IPS-NIHi7 (cell line): ENCODE measurements around the gene PTS.

Experiments
- DNase-seq: peaks from one replicate; pipeline ENCODE4 v3.0.0; 2012; ENCODE audit warnings: mixed read lengths; ENCODE audit errors: extremely low spot score

Gene PTS

GRCh38 chr11:112221274-112221835 lies 4.9 kb upstream of the PTS start:
- no peak for DNase-seq

DNA sequence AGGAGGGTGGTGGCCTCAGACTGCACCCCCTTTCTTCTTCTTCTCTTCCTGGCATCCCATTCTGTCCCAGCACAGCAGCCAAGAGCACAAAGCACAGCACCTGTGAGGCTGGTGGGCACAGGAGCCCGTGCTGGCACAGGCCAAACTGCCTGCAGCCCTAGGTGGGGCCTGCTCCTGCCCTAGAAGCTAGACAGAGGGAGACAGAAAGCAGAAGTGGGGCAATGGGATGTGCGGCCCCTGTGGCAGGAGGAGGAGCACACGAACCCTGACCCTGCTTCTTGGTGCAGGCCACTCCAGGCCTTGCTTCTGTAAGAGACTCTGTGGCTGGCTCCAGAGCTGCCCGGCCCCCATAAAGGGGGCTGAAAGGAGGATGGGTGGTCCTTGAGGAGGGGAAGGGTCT lies 3.9 kb upstream of the PTS start:
- no peak for DNase-seq

- DNase-seq, result no peak
Observed at GRCh38 chr11:112223121-112223520, 3.1 kb upstream of the PTS start.

GRCh38 chr11:112223754-112224532 lies 2.3 kb upstream of the PTS start:
- no peak for DNase-seq

DNA sequence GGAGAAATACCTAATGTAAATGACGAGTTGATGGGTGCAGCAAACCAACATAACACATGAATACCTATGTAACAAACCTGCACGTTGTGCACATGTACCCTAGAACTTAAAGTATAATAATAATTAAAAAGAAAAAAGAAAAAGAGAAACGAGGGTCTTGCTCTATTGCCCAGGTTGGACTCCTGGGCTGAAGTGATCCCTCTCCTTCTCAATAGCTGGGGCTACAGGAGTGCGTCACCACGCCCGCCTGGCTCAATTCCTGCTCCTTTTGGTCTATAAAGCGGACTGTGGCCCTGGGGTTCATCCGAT lies 521 bp upstream of the PTS start:
- DNase-seq, result no peak

DNA sequence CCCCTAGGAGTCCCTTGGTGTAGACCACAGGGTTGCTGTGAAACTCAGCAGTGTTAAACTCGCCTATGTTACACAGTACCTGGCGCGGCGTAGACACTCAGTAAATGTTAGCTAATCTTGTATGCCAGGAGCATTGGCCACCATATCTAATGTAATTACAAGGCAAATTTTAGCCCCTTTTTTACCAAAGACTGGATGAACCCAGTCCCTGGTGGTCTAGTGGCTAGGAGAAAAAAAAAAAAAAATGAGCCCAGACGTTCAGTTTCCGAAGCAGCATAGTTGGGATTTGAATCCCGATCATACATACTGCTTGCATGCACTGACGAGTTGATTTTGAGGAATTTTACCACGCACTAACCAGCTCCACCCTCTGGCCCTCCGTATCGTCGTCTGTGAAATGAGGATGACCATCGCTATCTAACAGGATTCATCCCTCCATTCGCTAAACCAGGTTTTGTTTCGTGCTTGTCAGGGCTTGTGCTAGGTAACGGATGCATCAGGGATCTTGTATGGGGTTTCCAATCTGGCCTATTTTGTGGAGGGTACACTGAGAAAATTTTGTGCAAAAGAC lies 688 bp downstream of the PTS start:
- peak; percentile 21 for DNase-seq

GRCh38 chr11:112227471-112227870 lies 1.2 kb downstream of the PTS start:
- no peak for DNase-seq

DNA sequence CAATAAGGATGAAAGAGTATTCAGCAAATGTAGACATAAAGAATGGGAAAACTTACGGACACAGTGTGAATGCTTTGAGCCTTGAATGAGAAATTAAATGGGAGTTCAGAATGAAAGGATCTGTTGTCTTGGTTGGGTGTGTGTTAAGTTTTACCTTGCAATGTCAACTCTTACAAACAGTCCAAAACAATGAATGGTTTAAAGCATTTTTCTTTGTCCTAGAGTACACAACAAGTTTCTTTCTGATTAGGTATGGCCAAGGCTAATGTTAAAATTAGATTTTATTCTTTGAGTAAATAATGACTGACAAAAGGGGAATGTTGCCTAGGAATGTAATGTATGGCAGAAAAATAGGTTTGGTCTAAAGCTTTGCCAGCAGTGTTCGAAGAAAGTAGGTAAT lies 2.5 kb downstream of the PTS start:
- no peak for DNase-seq

DNA sequence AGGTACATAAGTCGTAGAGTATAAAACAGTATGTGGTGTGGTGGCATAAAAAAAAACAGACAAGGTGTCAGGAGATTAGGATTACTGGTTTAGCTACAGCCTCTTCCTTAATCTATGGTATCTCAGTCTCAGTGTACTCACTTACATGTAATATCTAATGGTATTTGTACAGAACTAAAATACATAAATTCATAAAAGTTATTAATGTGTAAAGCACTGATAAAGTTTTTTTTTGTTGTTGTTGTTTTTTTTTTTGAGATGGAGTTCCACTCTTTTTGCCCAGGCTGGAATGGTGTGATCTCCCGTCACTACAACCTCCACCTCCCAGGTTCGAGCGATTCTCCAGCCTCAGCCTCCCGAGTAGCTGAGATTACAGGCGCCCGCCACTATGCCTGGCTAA lies 2.9 kb downstream of the PTS start:
- DNase-seq, result no peak

DNA sequence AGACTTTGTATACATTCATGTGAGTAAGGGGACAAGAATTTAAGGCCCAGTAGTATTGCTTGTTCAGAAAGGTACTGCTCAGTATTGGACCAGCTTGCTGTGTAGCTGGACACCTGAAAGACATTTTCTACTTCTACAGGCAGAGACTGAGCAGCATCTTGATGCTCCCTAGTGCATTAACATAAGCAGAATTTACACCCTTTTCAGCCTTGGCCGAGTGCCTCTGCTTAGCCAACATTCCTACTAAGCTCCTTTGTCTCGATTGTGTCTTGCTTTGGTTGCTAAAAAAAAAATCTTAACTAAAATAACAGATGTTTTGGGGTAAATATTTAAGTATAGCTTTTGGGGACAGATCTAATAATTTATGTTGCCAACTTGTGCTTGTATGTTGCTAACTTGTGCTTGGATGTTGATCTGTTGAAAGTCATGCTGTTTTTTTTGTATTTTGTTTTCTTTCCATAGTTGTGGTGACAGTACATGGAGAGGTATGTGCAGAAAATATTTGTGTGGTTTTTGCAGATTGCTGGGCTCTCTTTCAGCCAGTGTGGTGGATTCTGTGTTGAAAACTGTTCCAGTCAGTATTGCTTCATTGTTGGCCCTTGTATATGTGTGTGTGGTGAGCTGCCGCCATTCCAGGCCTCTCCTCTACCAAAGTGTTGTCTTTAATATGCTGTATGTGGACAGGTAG lies 3.7 kb downstream of the PTS start:
- DNase-seq, result no peak

DNA sequence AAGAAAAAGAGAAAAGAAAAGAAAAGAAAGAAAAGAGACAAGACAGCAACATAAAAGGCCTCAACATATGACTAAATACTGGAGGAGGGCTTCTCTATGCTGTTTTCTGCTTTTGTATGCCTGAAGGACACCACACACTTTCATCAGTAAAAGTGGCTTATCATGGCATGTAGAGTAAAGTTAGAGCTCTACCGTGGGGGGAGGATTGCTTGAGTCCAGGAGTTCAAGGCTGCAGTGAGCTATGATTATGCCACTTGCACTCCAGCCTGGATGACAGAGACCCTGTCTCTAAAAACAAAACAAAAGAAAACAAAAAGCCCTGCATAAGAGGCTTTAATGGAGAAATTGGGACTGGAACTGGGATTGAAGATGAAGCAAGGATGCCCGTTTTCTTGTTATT lies 5.7 kb downstream of the PTS start:
- no peak for DNase-seq

DNA sequence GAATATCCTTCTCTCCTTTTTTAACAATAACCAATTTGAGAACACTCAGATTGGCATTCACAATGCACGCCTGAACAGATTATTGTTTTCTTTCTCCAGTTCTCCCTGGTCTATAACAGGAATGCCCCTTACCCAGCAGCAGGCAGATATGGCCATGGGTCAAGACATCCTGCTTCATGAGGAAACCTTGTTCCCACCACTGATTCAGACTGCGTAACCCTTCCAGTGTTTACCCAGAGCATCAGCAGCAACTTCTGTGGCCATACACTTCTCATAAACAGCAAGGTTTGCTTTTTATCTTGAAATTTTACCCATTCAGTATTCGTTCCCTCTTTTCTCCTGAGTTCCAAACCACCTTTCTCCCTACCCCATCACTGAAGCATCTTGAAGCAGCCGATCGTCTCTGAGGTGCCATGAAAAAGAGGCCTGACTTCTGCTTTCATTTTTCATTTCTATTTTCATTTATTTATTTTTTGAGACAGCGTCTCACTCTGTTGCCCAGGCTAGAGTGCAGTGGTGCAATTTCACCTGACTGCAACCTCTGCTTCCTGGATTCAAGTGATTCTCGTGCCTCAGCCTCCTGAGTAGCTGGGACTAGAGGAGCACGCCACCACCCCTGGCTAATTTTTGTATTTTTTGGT lies 9.6 kb downstream of the PTS start:
- no peak for DNase-seq

DNA sequence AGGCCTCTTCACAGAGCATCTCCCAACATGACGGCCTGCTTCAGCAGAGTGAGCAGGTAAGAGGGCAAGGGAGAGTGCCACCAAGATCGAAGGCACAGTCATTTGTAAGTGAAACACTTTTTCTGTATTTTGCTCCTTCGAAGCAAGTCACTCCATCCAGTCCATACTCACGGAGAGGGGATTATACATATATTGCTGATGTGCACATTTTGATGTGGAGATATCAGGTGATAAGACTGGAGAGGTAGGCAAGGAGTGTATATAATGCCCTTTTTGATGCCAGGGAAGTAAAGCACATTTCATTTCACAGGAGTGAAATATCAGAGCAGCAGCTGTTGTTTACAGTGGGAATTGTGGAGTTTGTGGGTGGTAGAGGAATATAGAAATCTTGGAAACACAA lies 11.2 kb downstream of the PTS start:
- DNase-seq, result no peak

- DNase-seq, result no peak
Observed at GRCh38 chr11:112238041-112238440, 11.8 kb downstream of the PTS start.

DNA sequence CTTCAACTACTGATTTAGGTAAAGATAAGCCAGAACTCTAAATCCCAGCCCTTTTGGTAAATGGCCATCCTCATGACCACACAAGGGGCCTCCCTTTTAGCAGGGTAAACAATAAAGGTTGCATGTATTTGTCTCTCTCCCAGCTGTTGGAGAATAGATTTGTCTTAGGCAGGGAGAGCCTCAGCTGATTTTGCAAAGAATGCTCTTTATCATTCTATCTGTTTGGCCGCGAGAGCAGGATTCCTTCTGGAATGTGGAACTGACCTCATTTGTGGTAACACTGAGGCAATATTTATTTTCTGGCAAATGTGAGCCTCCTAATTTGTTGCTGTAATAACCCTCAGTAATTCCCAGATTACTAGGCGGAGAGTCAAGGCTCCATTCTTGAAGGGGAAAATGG lies 15.3 kb downstream of the PTS start:
- no peak for DNase-seq

DNA sequence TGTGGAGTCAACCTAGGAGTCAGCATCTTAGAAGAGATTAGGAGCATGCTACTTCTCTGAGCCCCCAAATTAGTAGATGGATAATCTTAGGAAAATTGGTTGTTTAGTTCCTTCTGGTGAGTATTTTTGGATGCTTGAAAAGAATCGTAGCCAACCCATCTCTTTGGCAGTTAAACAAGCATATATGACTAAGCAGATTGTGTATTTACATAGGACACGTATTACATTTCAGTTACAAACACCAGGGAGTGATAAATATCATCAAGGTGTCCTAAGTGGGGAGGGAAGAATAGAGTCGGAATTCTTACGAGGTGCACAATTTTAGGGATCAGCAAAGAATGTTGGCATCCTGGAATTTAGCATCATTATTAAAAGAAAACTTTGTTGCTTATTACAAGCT lies 21.0 kb downstream of the PTS start:
- no peak for DNase-seq

DNA sequence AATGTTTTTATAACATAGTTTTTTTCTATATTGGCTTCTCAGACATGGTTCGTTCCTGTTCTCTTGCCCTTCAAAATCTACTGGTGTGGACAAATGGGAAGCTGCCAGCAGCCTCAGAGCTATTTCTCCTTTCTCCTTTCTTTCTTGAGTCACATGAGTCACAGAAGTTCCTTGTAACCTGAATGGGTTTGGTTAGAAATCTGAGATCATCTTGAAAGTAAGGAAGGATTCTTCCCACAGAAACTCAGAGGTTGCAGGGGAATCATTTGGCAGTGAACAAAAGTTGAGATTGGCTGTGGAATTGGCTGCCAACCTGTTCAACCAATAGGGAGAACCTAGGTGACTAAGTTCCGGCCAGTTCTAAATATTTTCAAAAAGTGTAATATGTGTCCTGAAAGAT lies 22.0 kb downstream of the PTS start:
- no peak for DNase-seq

GRCh38 chr11:112249871-112250610 lies 23.8 kb downstream of the PTS start:
- DNase-seq, result no peak

DNA sequence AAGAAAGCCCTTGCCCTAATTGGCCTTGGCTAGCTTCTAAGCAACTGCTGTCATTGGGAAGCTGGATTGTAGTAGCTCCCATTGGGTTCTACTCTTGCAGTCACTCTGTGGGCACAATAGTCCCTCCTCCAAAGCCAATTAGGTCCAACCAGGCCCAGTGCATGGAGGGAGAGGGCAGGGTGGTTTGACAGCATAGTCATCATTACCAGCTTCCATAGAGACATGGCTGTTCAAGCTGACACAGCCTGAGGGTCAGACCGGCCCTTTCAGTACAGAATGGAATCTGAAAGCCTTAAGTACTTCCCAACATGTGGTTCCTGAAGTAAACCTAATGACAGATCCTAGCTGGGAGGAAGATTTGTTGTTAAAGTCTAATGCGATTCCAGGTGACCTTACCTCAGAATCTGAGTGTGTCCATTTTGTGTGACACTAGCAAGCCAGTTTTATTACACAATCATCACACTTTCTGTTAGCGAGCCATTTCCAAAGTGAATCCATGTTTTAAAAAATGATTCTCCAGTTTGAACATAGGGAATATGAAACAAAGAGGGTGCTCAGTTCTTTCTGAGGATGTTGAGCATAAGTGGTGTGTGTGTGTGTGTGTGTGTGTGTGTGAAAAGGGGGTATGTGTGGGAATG lies 27.5 kb downstream of the PTS start:
- no peak for DNase-seq

GRCh38 chr11:112255067-112255720 lies 29.0 kb downstream of the PTS start:
- no peak for DNase-seq

DNA sequence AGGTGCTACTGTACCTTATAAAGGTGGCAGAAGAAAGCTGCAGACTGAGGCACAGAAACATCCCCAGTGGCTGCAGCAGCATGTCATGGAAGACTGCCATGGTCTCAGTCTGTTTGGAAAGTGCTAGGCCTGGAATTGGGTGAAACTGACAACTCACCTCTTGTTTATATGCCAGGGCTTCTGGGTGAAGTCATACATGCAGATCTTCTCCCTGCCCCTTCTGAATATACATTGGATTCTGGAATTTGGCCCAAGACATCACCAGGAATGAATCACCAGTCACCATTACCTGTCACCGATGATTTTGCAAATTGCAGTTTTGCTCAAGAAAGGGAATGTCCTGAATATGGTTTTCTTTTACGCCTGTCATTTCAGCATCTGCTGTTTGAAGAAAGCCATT lies 34.3 kb downstream of the PTS start, which contains the start of gene PLET1:
PLET1 (minus strand) TSS at position 371 of the 400 bp plus-strand sequence; CDS start at position 100, 271 bp downstream.
- no peak for DNase-seq
